ENCODE results near the gene PPP1R27. TPM values are rescaled to one million over a fixed set of nuclear protein-coding genes. Genes with fewer than 3 reads are reported as not detected.

Gene PPP1R27
- not detected in 2 replicates for total RNA-seq
- long read RNA-seq = 0 reads

DNA sequence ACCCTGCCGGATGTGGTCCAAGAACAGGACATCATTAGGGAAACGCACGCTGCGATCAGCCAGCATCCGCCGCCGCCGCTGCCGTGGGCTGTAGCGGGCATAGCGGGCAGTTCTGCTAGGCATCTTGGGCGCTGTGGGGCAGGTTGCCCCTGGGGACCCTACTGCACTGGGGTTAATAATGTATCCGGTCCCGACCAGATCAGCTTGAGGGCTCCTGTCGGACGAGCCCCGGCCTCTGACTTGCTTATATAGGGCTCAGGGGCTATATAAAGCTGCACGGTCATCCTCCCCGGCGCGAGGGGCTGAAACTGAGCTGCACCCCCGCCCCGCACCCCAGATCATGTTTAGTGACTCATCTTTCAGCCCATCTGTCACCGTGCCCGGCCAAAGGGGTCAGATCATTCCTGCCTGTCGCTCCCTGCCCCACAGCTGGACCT is at the start of gene PPP1R27:
Gene PPP1R27, minus strand, starts transcription at position 220 of the 437 bp plus-strand sequence. Its CDS starts 97 bp downstream, at position 123.
- H3K9me3 Mint-ChIP-seq (ENCODE audit: low read depth) = no peaks in the 10 kb centered on the region
- no peaks in the 10 kb centered on the region for H3K36me3 Mint-ChIP-seq (ENCODE audit: insufficient read depth)
- H3K4me3 Mint-ChIP-seq (ENCODE audit: low read depth) = peak within 1 kb of the TSS; percentile 80
- no peak for DNase-seq (ENCODE audit: low spot score, unreplicated experiment)
- TF ChIP-seq, protein P1, sequence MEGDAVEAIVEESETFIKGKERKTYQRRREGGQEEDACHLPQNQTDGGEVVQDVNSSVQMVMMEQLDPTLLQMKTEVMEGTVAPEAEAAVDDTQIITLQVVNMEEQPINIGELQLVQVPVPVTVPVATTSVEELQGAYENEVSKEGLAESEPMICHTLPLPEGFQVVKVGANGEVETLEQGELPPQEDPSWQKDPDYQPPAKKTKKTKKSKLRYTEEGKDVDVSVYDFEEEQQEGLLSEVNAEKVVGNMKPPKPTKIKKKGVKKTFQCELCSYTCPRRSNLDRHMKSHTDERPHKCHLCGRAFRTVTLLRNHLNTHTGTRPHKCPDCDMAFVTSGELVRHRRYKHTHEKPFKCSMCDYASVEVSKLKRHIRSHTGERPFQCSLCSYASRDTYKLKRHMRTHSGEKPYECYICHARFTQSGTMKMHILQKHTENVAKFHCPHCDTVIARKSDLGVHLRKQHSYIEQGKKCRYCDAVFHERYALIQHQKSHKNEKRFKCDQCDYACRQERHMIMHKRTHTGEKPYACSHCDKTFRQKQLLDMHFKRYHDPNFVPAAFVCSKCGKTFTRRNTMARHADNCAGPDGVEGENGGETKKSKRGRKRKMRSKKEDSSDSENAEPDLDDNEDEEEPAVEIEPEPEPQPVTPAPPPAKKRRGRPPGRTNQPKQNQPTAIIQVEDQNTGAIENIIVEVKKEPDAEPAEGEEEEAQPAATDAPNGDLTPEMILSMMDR (IDR thresholded peaks at IDR 0.05; ENCODE audit: unreplicated experiment) = no peak
- H3K27me3 Mint-ChIP-seq = no peaks in the 10 kb centered on the region
- H3K4me1 Mint-ChIP-seq (ENCODE audit: low read depth) = peaks cover 10% of the 10 kb centered on the region
- peak within 1 kb of the TSS; percentile 96 for H3K27ac Mint-ChIP-seq

DNA sequence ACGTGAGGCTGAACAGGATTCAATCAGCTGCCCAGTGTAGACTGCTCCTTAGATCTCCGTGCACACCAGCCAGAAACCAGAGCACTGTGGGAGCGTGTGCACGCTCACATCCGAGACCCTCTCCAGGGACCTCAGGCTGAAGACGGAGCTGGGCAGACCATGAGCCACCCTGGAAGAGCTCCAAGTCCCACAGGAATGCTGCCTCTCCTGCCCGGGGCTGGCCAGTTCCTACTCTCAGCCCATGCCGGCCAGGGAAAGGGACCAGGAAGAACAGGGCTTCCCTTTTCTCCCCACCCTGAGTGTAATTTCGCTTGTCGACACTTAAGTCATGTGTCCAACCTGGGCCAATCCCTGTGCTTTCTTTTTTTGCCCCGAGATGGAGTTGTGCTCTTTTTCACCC is 49.7 kb upstream of the PPP1R27 start:
- no peaks in the 10 kb centered on the region for H3K4me1 Mint-ChIP-seq (ENCODE audit: low read depth)
- no peaks in the 10 kb centered on the region for H3K9me3 Mint-ChIP-seq (ENCODE audit: low read depth)
- no peak for DNase-seq (ENCODE audit: low spot score, unreplicated experiment)
- no peak overlapping the region for H3K4me3 Mint-ChIP-seq (ENCODE audit: low read depth)
- peaks cover 21% of the 10 kb centered on the region for H3K36me3 Mint-ChIP-seq (ENCODE audit: insufficient read depth)
- no peaks in the 10 kb centered on the region for H3K27me3 Mint-ChIP-seq
- TF ChIP-seq, protein P1 (IDR thresholded peaks at IDR 0.05; ENCODE audit: unreplicated experiment) = no peak
- no peak overlapping the region for H3K27ac Mint-ChIP-seq

DNA sequence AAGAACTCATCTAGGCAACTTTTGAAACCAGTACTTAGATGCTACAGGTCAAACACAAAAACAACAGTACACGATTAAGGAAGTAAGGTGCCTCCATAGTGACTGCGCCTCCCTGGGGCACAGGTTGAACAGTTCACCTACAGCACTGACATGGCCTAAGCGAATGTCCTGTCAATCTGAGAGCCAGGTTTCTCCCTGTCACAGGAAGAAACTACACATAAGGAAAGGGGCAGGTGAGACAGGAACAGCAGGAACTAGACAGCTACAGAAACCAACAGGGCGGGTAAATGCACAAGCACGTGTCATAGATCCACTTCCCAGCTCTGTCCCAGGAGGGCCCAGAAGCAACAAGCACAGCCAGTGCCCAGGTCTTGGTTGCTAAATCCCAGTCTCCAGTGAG is 44.3 kb upstream of the PPP1R27 start:
- H3K36me3 Mint-ChIP-seq (ENCODE audit: insufficient read depth) = peaks cover 12% of the 10 kb centered on the region
- DNase-seq (ENCODE audit: low spot score, unreplicated experiment) = no peak

GRCh38 chr17:81878294-81878693 is 43.4 kb upstream of the PPP1R27 start:
- no peak overlapping the region for H3K4me3 Mint-ChIP-seq (ENCODE audit: low read depth)

More for the DNA sequence above, 44.3 kb upstream of the PPP1R27 start:
- TF ChIP-seq, protein P1 (IDR thresholded peaks at IDR 0.05; ENCODE audit: unreplicated experiment) = no peak
- peak overlapping the region; percentile 81 for H3K27ac Mint-ChIP-seq
- H3K4me3 Mint-ChIP-seq (ENCODE audit: low read depth) = no peak overlapping the region
- no peaks in the 10 kb centered on the region for H3K4me1 Mint-ChIP-seq (ENCODE audit: low read depth)
- H3K9me3 Mint-ChIP-seq (ENCODE audit: low read depth) = no peaks in the 10 kb centered on the region
- H3K27me3 Mint-ChIP-seq = no peaks in the 10 kb centered on the region

DNA sequence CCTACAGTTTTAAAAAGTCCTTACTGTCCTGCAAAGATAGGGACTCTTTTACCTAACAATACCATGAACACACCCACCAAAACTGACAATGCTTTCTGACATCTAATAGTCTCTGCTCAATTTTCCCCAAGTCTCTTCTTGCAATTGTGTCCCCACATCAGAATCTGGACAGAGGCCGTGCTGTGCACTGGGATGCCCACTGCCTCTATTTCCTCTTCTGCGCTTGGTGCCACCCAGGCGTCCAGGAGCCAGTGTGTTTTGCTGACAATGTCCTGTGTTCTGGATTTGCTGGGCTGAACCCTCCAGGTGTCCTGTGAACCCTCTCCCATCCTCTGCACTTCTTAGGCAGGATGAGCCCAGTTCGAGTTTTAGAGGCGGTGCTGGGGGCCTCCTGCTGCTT is 42.7 kb upstream of the PPP1R27 start:
- Mint-ChIP-seq H3K27ac (no peak overlapping the region), H3K36me3 (ENCODE audit: insufficient read depth) (peaks cover 12% of the 10 kb centered on the region), H3K9me3 (ENCODE audit: low read depth) (no peaks in the 10 kb centered on the region), H3K4me1 (ENCODE audit: low read depth) (no peaks in the 10 kb centered on the region), H3K27me3 (no peaks in the 10 kb centered on the region), H3K4me3 (ENCODE audit: low read depth) (no peak overlapping the region)
- no peak for DNase-seq (ENCODE audit: low spot score, unreplicated experiment)
- TF ChIP-seq, protein P1 (IDR thresholded peaks at IDR 0.05; ENCODE audit: unreplicated experiment) = no peak

More at GRCh38 chr17:81878294-81878693, 43.4 kb upstream of the PPP1R27 start:
- H3K27ac Mint-ChIP-seq = no peak overlapping the region
- no peaks in the 10 kb centered on the region for H3K4me1 Mint-ChIP-seq (ENCODE audit: low read depth)
- DNase-seq (ENCODE audit: low spot score, unreplicated experiment) = no peak
- H3K27me3 Mint-ChIP-seq = no peaks in the 10 kb centered on the region
- H3K9me3 Mint-ChIP-seq (ENCODE audit: low read depth) = no peaks in the 10 kb centered on the region
- TF ChIP-seq, protein P1 (IDR thresholded peaks at IDR 0.05; ENCODE audit: unreplicated experiment) = no peak
- peaks cover 12% of the 10 kb centered on the region for H3K36me3 Mint-ChIP-seq (ENCODE audit: insufficient read depth)
